Measurements from ENCODE around the gene PAMR1. TPM values are rescaled to one million over a fixed set of nuclear protein-coding genes. Genes with fewer than 3 reads are reported as not detected.
A peak's percentile ranks its signal among the peaks of the same experiment; 100 is the strongest.

Gene PAMR1
- total RNA-seq, 1 donor from 2014 or later: 5.3 TPM

- peak; percentile 36 for DNase-seq (ENCODE audit: low read depth)
These were observed 135.4 kb downstream of the PAMR1 start for GRCh38 chr11:35389897-35390465.

GRCh38 chr11:35389112-35389511, 136.3 kb downstream of the PAMR1 start:
- Histone ChIP-seq H3K27me3 (ENCODE audit: control insufficient read depth, insufficient read depth, low read length) (peaks cover 5% of the 10 kb centered on the region), H3K4me3 (ENCODE audit: low read depth, low read length) (no peak overlapping the region), H3K36me3 (ENCODE audit: control insufficient read depth, insufficient read depth, low read length) (no peaks in the 10 kb centered on the region)
- DNase-seq (ENCODE audit: low read depth): no peak
- TF ChIP-seq CTCF (IDR thresholded peaks at IDR 0.05; ENCODE audit: insufficient read depth, low read length, severe bottlenecking): no peak
- FAIRE-seq: no peak

More at GRCh38 chr11:35389897-35390465, 135.4 kb downstream of the PAMR1 start:
- no peak overlapping the region for H3K4me3 ChIP-seq (ENCODE audit: low read depth, low read length)
- H3K36me3 ChIP-seq (ENCODE audit: control insufficient read depth, insufficient read depth, low read length): no peaks in the 10 kb centered on the region
- no peak for FAIRE-seq
- TF ChIP-seq CTCF (IDR thresholded peaks at IDR 0.05; ENCODE audit: insufficient read depth, low read length, severe bottlenecking): no peak
- peaks cover 5% of the 10 kb centered on the region for H3K27me3 ChIP-seq (ENCODE audit: control insufficient read depth, insufficient read depth, low read length)

GRCh38 chr11:35388061-35388460, 137.4 kb downstream of the PAMR1 start:
- no peak for TF ChIP-seq CTCF (IDR thresholded peaks at IDR 0.05; ENCODE audit: insufficient read depth, low read length, severe bottlenecking)
- DNase-seq (ENCODE audit: low read depth) (no peak), FAIRE-seq (no peak)
- H3K36me3 ChIP-seq (ENCODE audit: control insufficient read depth, insufficient read depth, low read length): no peaks in the 10 kb centered on the region
- H3K27me3 ChIP-seq (ENCODE audit: control insufficient read depth, insufficient read depth, low read length): peaks cover 3% of the 10 kb centered on the region
- H3K4me3 ChIP-seq (ENCODE audit: low read depth, low read length): no peak overlapping the region

DNA sequence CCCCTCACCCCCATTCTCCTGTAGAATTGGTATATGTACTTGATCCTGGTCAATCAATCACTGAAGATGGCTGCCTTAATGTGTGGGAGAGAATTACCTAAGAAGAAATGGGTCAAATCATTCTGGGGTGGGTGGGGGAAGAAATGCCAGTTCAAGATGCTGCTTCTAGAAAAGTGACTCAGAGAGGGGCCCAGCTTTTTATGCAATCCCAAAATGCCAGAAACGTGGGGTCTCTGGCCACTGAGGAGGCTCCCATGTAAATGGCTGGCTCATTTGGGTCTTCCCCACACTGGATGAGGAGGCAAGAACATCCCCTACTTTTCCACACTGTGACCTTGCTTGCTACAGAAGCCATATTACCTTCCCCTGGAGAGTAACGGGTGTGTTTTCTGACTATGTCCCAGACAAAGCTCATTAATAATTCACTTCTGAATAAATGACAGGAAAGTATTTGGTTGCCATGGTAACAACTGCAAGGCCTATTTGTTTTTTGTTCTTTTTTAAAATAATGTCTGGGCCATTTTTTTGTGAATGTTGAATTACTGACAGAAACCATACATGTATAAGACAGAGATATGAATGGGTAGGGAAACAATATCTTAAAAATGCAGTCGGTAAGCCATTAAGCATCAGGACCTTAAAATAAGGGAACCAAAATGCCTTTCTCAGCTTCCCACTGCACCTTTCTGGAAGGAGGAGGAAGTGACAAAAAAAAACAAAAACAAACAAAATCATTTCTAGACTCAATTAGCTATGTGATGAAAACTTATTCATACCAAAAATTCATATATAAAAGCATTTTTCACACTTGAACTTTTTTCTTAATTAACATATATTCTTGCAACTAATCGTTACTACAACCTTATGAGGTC, 138.1 kb downstream of the PAMR1 start:
- DNase-seq (ENCODE audit: low read depth) (no peak), FAIRE-seq (no peak)
- H3K4me3 ChIP-seq (ENCODE audit: low read depth, low read length): no peak overlapping the region
- H3K27me3 ChIP-seq (ENCODE audit: control insufficient read depth, insufficient read depth, low read length): no peaks in the 10 kb centered on the region
- TF ChIP-seq CTCF (IDR thresholded peaks at IDR 0.05; ENCODE audit: insufficient read depth, low read length, severe bottlenecking): no peak
- H3K36me3 ChIP-seq (ENCODE audit: control insufficient read depth, insufficient read depth, low read length): no peaks in the 10 kb centered on the region

- FAIRE-seq (no peak), DNase-seq (ENCODE audit: low read depth) (no peak)
- TF ChIP-seq CTCF (IDR thresholded peaks at IDR 0.05; ENCODE audit: insufficient read depth, low read length, severe bottlenecking): no peak
- Histone ChIP-seq H3K36me3 (ENCODE audit: control insufficient read depth, insufficient read depth, low read length) (no peaks in the 10 kb centered on the region), H3K27me3 (ENCODE audit: control insufficient read depth, insufficient read depth, low read length) (no peaks in the 10 kb centered on the region), H3K4me3 (ENCODE audit: low read depth, low read length) (no peak overlapping the region)
These were observed 141.5 kb downstream of the PAMR1 start for GRCh38 chr11:35383953-35384352.

Other genes starting within 250 kb of the PAMR1 start
- gene SLC1A2, start 106.1 kb downstream of the PAMR1 start, total RNA-seq: under 0.01 TPM in 2 replicates
- gene FJX1, start 92.8 kb upstream of the PAMR1 start, total RNA-seq: 11.8 and 24.7 TPM in 2 replicates
- gene TRIM44, start 137.2 kb upstream of the PAMR1 start, total RNA-seq: 5.5 and 9.7 TPM in 2 replicates

All from bronchial epithelial cell (primary cell).